HepG2 (cell line): ENCODE measurements around the gene ABCB6. TPM values are rescaled to one million over a fixed set of nuclear protein-coding genes. Genes with fewer than 3 reads are reported as not detected.
A peak's percentile ranks its signal among the peaks of the same experiment; 100 is the strongest.

Experiments
- ARID2 ChIP-seq: sonication (generic); formaldehyde crosslinking; IDR thresholded peaks from 2 replicates; pipeline ENCODE4 v1.8.1; 2022; ENCODE audit warnings: mild to moderate bottlenecking, missing genetic modification reagents, borderline replicate concordance
- DNMT3B ChIP-seq: conservative IDR thresholded peaks from 2 replicates; pipeline ENCODE4 v1.6.1; 2016; ENCODE audit warnings: missing biosample characterization, control low read depth
- MAF1 ChIP-seq: sonication (generic); formaldehyde crosslinking; IDR thresholded peaks from 2 replicates; pipeline ENCODE4 v1.5.0; 2020; ENCODE audit warnings: missing genetic modification reagents, borderline replicate concordance
- MEIS2 ChIP-seq: sonication (generic); formaldehyde crosslinking; IDR thresholded peaks from 2 replicates; pipeline ENCODE4 v1.9.0; 2021; ENCODE audit warnings: mild to moderate bottlenecking, missing genetic modification reagents
- NR2C2 ChIP-seq: sonication (generic); formaldehyde crosslinking; IDR thresholded peaks from 2 replicates; pipeline ENCODE4 v1.4.0; 2020; ENCODE audit warnings: missing genetic modification reagents, mild to moderate bottlenecking, moderate library complexity, borderline replicate concordance
- NR2F1 ChIP-seq, 2 experiments: fragments of 450-650 bp in 1 of 2; formaldehyde crosslinking in 1 of 2; IDR thresholded peaks; 2 replicates each; pipeline versions ENCODE4 v1.5.0 to v1.6.1; 2016 to 2020; ENCODE audit warnings: mild to moderate bottlenecking in 1 of 2, missing compliant biosample characterization in 1 of 2, missing genetic modification reagents in 1 of 2, moderate library complexity in 1 of 2
- POGZ ChIP-seq: sonication (generic); formaldehyde crosslinking; IDR thresholded peaks from 2 replicates; pipeline ENCODE4 v1.4.0; 2020; ENCODE audit warnings: mild to moderate bottlenecking, missing genetic modification reagents
- RELA ChIP-seq: sonication (generic); formaldehyde crosslinking; IDR thresholded peaks from 2 replicates; pipeline ENCODE4 v1.4.0; 2020; ENCODE audit warnings: missing genetic modification reagents
- RORA ChIP-seq: sonication (generic); formaldehyde crosslinking; IDR thresholded peaks from 2 replicates; pipeline ENCODE4 v1.5.0; 2020; ENCODE audit warnings: mild to moderate bottlenecking, missing genetic modification reagents, moderate library complexity
- SETDB1 ChIP-seq: sonication (generic); formaldehyde crosslinking; IDR thresholded peaks from 2 replicates; pipeline ENCODE4 v1.5.1; 2020; ENCODE audit warnings: missing genetic modification reagents, mild to moderate bottlenecking, borderline replicate concordance
- SP5 ChIP-seq: IDR thresholded peaks from 2 replicates; pipeline ENCODE4 v1.6.1; 2016; ENCODE audit warnings: low read depth, borderline replicate concordance
- SPEN ChIP-seq: sonication (generic); formaldehyde crosslinking; IDR thresholded peaks from 2 replicates; pipeline ENCODE4 v1.5.1; 2020; ENCODE audit warnings: low read depth, mild to moderate bottlenecking, missing genetic modification reagents
- TMF1 ChIP-seq: sonication (generic); formaldehyde crosslinking; IDR thresholded peaks from 2 replicates; pipeline ENCODE4 v1.8.1; 2022; ENCODE audit warnings: low read depth, missing genetic modification reagents
- TP53 ChIP-seq: sonication (generic); formaldehyde crosslinking; conservative IDR thresholded peaks from 2 replicates; pipeline ENCODE4 v1.4.0; 2020; ENCODE audit warnings: missing genetic modification reagents
- ZFP37 ChIP-seq: sonication (generic); formaldehyde crosslinking; IDR thresholded peaks from 2 replicates; pipeline ENCODE4 v1.4.0; 2020; ENCODE audit warnings: missing genetic modification reagents, borderline replicate concordance
- ZNF343 ChIP-seq: sonication (generic); formaldehyde crosslinking; IDR thresholded peaks from 2 replicates; pipeline ENCODE4 v1.4.0; 2020; ENCODE audit warnings: mild to moderate bottlenecking, missing genetic modification reagents
- ZNF350 ChIP-seq: sonication (generic); formaldehyde crosslinking; IDR thresholded peaks from 2 replicates; pipeline ENCODE4 v1.4.0; 2020; ENCODE audit warnings: mild to moderate bottlenecking, low read depth, missing genetic modification reagents, borderline replicate concordance
- ZNF747 ChIP-seq: sonication (generic); formaldehyde crosslinking; IDR thresholded peaks from 2 replicates; pipeline ENCODE4 v1.8.1; 2023; ENCODE audit warnings: missing genetic modification reagents, mild to moderate bottlenecking, borderline replicate concordance
- polyA plus RNA-seq, 8 experiments: library from polyadenylated mRNA; depleted of rRNA in 3 of 8; stranded (reverse) in 7 of 8; unstranded in 1 of 8; fragments of >200 nt; fragmentation: Illumina TruSeq in 4 of 8; extraction: Trizol in 4 of 8; gene quantifications; 2 replicates each; pipeline versions ENCODE4 v1.2.1 to v1.2.3, GENCODE V29; 2011 to 2016; ENCODE audit warnings: low read depth in 4 of 8, missing spikeins in 1 of 8, mixed read lengths in 1 of 8; ENCODE audit not compliant: insufficient read depth in 1 of 8
- total RNA-seq, 5 experiments: library from RNA; depleted of rRNA; stranded (reverse); fragments of >200 nt; fragmentation: Illumina TruSeq; extraction: Trizol; gene quantifications; 2 replicates each; pipeline ENCODE4 v1.2.3, GENCODE V29; 2016; ENCODE audit warnings: low read depth in 1 of 5
- TF ChIP-seq, protein P1 (sequence below): sonication (generic); formaldehyde crosslinking; IDR thresholded peaks from 2 replicates; pipeline ENCODE4 v1.4.0; 2020; ENCODE audit warnings: mild to moderate bottlenecking, low read depth, missing genetic modification reagents
- TF ChIP-seq, protein P2 (sequence below): sonication (generic); formaldehyde crosslinking; IDR thresholded peaks from 2 replicates; pipeline ENCODE4 v1.8.1; 2022; ENCODE audit warnings: mild to moderate bottlenecking, missing genetic modification reagents
- TF ChIP-seq, protein P3 (sequence below): sonication (generic); formaldehyde crosslinking; IDR thresholded peaks from 2 replicates; pipeline ENCODE4 v1.5.0; 2020; ENCODE audit warnings: missing genetic modification reagents
- TF ChIP-seq, protein P4 (sequence below): IDR thresholded peaks from 2 replicates; pipeline ENCODE4 v1.6.1; 2016; ENCODE audit warnings: mild to moderate bottlenecking
- TF ChIP-seq, protein P5 (sequence below): sonication (generic); formaldehyde crosslinking; IDR thresholded peaks from 2 replicates; pipeline ENCODE4 v1.8.0; 2023; ENCODE audit warnings: mild to moderate bottlenecking, missing genetic modification reagents

The ABCB6 gene
- total and polyA plus RNA-seq, 2 of the 13 experiments (the other 11 are each of a cell fraction or from before 2014, with no cell fraction given), result 91.1 to 137 TPM

DNA sequence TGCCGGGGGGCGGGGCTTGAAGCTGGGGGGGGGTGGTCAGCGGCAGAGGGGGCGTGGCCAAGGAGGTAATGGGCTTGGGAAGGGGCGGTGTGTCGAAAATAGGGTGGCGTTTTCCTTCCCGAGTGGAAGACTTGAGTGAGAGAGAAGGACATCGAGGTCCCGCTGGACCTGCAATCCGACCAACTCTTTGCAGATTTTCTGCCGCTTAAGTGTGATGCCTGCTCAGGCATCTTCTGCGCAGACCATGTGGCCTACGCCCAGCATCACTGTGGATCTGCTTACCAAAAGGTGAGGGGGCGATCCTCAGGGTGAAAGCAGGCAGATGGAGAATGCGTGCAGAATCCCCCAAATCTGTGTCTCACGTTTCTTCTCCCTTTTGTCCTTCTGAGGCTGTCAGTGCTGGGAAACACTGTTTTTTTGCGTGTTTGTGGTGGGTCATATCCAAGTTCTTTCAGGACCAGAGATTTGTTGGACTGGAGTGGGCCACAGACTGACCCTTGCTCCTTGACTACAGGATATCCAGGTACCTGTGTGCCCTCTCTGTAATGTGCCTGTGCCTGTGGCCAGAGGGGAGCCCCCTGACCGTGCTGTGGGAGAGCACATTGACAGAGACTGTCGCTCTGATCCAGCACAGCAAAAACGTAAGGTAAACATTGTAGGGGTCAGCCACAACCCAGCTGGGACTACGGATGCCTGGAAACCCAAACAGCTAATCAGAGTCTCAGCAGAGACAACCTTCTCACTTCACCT is 11.4 kb downstream of the ABCB6 start (continued):
- TF ChIP-seq, protein P1, sequence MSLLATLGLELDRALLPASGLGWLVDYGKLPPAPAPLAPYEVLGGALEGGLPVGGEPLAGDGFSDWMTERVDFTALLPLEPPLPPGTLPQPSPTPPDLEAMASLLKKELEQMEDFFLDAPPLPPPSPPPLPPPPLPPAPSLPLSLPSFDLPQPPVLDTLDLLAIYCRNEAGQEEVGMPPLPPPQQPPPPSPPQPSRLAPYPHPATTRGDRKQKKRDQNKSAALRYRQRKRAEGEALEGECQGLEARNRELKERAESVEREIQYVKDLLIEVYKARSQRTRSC (CRISPR knock-in tag), result peak; percentile 84; the same call in 1 of the 2 replicates
- no peak for TF ChIP-seq ARID2
- TF ChIP-seq SPEN (CRISPR knock-in tag), result no peak
- no peak for TF ChIP-seq POGZ (CRISPR knock-in tag)
- TF ChIP-seq SETDB1, result no peak
- TF ChIP-seq ZNF747 (CRISPR knock-in tag), result no peak
- TF ChIP-seq, protein P2, sequence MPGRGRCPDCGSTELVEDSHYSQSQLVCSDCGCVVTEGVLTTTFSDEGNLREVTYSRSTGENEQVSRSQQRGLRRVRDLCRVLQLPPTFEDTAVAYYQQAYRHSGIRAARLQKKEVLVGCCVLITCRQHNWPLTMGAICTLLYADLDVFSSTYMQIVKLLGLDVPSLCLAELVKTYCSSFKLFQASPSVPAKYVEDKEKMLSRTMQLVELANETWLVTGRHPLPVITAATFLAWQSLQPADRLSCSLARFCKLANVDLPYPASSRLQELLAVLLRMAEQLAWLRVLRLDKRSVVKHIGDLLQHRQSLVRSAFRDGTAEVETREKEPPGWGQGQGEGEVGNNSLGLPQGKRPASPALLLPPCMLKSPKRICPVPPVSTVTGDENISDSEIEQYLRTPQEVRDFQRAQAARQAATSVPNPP (CRISPR knock-in tag), result no peak
- TF ChIP-seq TP53 (CRISPR knock-in tag), result no peak
- TF ChIP-seq, protein P3, sequence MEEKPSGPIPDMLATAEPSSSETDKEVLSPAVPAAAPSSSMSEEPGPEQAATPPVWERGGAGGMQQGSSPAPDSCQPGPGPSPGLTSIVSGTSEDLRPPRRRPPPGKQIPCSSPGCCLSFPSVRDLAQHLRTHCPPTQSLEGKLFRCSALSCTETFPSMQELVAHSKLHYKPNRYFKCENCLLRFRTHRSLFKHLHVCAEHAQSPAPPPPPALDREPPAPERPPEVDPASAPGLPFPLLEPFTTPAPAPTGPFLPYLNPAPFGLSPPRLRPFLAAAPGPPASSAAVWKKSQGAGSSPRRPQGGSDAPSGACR (CRISPR knock-in tag), result no peak; the same call in 1 of the 2 replicates
- TF ChIP-seq TMF1, result no peak
- no peak for TF ChIP-seq RELA (CRISPR knock-in tag)
- TF ChIP-seq SP5 (CRISPR knock-in tag), result 0 out of 2 replicates have a peak, but pooled peaks have one; percentile 4
- TF ChIP-seq ZNF350, result peak; percentile 14; the same call in 1 of the 2 replicates
- TF ChIP-seq MAF1 (CRISPR knock-in tag), result no peak
- 0 out of 4 replicates have a peak, but pooled peaks of 1 of the 2 experiments have one; percentile 34 for TF ChIP-seq NR2F1 (CRISPR knock-in tag; IDR thresholded peaks at IDR 0.05)
- TF ChIP-seq DNMT3B (CRISPR knock-in tag), result no peak
- no peak; the same call in 1 of the 2 replicates for TF ChIP-seq NR2C2 (CRISPR knock-in tag)
- TF ChIP-seq, protein P4, sequence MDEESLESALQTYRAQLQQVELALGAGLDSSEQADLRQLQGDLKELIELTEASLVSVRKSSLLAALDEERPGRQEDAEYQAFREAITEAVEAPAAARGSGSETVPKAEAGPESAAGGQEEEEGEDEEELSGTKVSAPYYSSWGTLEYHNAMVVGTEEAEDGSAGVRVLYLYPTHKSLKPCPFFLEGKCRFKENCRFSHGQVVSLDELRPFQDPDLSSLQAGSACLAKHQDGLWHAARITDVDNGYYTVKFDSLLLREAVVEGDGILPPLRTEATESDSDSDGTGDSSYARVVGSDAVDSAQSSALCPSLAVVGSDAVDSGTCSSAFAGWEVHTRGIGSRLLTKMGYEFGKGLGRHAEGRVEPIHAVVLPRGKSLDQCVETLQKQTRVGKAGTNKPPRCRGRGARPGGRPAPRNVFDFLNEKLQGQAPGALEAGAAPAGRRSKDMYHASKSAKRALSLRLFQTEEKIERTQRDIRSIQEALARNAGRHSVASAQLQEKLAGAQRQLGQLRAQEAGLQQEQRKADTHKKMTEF (CRISPR knock-in tag), result peak; percentile 25; the same call in 1 of the 2 replicates
- peak; percentile 15; the same call in 1 of the 2 replicates for TF ChIP-seq ZNF343 (CRISPR knock-in tag)
- no peak for TF ChIP-seq MEIS2
- TF ChIP-seq ZFP37 (CRISPR knock-in tag), result no peak; the same call in 1 of the 2 replicates
- no peak for TF ChIP-seq RORA (CRISPR knock-in tag)
- TF ChIP-seq, protein P5, sequence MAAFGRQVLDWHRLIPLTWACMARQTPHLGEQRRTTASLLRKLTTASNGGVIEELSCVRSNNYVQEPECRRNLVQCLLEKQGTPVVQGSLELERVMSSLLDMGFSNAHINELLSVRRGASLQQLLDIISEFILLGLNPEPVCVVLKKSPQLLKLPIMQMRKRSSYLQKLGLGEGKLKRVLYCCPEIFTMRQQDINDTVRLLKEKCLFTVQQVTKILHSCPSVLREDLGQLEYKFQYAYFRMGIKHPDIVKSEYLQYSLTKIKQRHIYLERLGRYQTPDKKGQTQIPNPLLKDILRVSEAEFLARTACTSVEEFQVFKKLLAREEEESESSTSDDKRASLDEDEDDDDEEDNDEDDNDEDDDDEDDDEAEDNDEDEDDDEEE (CRISPR knock-in tag), result no peak
